Right ventricle myocardium inferior (tissue), 1 donor: ENCODE results near the gene SERP2. TPM values are rescaled to one million over a fixed set of nuclear protein-coding genes. Genes with fewer than 3 reads are reported as not detected.

Experiments used
- ATAC-seq: fragments of 200-7000 bp; cut with Tn5 transposase; one replicate; pipeline ENCODE4 v1.9.1; 2020; ENCODE audit warnings: mild to moderate bottlenecking, moderate library complexity
- DNase-seq: peaks from one replicate; pipeline ENCODE4 v3.0.0; 2021; ENCODE audit errors: missing footprints
- intact Hi-C: fragments of 100-400 bp; cut with DNase I; formaldehyde crosslinking; loops from one replicate; pipeline ENCODE4 v1.11.0; 2022
- total RNA-seq: library from RNA; stranded (reverse); fragmentation: NEBNext Ultra II Directional; extraction: Animal tissue kit (Norgen Biotek cat#: 25700); gene quantifications from one replicate; pipeline ENCODE4 v1.2.1, GENCODE V29; 2021
- donor health status: DM: no; HTN: yes; CAD: no; lungs with severe emphysema.

The SERP2 gene
- total RNA-seq, 1 donor from 2014 or later = 15.7 TPM

DNA sequence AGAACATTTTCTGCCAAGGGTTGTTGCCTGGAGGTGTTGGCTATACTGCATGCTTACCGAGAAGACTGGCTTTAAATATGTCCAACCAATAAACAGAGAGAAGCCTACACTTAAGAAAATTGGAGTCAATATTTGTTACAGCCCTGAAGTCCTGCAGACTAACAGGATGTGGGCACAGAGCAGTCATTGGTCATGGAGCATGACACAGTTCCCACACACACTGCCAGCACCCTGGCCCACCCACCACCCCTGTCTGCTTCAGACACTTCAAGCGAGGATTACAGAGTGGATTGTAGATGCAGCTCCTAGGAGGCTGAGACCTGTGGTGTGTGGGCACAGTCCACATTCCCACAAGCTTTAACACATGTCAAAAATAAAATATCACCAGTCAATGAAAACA lies 21.0 kb upstream of the SERP2 start:
- intact Hi-C loops = no loop called here
- ATAC-seq (no peak), DNase-seq (no peak)

DNA sequence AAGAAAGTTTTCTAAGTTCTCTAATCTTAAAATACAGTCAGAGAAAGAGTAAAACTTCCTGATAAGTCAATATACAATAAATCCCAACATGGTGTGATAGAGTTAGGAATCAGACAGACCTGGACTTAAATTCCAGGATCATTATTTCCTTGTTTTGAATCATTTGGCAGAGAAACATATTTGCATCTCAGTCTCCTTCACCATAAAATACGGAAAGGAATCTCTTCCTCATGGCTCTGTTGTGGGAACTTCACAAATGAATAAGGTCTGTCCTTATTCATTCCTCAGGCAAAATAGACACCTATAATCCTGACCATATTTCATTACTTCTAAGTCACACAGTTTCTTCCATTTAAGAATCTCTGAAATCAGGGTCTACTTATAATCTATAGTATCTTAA lies 19.3 kb upstream of the SERP2 start:
- ATAC-seq = no peak
- intact Hi-C loops = no loop called here
- DNase-seq = no peak

DNA sequence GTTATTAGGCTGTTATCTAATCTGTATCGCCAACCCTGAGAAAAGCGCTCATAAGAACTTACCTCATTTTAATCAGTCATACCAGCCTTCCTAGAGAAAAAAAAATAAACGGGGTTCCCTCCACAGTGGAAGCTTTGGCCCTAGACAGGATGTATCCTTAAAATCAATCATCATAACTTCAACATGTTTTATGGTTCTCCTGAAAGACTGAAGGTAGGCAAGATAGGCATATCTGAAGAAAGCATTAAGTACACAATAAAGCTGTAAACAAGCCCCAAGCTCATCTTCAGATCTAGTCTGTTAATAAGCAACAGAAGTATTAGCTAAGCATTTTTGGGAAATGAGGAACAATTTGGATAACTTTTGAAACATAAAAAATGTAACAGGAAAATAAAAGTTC lies 18.7 kb upstream of the SERP2 start:
- intact Hi-C loops = no loop called here
- ATAC-seq (no peak), DNase-seq (no peak)

DNA sequence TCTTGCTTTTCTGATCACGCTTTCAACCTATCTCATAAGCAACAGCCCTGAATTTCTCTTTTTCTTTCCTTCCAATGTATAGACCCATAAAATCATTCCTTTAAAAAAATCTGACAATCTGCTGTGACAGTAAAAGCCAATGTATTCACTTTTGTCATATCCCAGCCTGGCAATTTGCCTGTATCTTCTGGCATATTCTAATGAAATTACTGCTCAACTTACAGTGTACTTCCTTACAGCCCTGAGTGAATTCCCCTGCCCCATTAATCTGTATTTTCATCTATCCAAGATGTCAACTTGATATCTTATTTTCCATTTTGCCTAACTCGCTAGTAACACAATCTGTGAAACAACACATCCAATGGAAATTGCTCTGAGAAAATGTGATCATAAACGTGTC lies 18.0 kb upstream of the SERP2 start:
- DNase-seq = no peak
- intact Hi-C loops = no loop called here
- no peak for ATAC-seq

DNA sequence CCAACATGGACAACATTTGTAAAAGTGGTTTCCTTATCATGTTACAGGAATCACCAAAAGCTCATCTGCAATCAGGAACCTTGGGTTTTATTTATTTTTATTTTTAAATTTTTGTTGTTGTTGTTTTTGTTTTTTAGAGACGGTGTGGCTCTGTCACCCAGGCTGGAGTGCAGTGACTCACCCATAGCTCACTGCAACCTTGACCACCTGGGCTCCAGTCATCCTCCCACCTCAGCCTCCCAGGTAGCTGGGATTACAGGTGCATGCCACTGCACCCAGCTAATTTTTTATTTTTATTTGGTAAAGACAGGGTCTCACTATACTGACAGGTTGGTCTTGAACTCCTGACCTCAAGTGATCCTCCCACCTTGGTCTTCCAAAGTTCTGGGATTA lies 13.6 kb upstream of the SERP2 start:
- intact Hi-C loops = no loop called here
- DNase-seq = no peak
- ATAC-seq = no peak

DNA sequence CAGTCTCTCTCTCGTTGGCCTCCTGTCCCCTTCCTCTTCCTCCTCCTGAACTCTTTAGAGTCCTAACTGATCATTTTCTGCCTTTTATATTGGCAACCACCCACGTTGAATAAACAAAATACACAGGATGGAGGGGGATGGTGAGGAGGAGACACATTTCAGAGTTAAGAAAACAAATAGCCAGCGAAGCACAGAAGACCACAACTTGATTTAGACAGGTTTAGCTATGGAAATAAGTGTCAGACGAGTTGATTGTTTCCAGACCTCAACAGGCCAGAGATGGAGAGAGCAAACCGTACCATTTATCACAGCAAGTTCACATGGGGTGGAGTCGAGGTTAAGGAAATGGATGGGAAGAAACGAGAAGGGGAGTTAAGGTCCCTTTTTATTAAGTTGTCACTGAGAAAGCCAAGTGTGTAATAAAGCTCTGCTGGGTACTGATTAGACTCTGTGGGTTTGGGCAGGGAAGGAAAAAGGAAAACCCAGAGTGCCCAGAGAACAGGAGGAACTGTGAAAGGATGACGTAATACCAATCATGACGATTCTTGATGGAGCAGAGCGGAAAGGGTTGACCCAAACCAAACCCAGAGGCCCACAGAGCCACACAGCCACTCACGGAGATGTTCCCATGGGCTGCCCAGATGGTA lies 11.1 kb upstream of the SERP2 start:
- ATAC-seq (no peak), DNase-seq (no peak)
- intact Hi-C loops = no loop called here

DNA sequence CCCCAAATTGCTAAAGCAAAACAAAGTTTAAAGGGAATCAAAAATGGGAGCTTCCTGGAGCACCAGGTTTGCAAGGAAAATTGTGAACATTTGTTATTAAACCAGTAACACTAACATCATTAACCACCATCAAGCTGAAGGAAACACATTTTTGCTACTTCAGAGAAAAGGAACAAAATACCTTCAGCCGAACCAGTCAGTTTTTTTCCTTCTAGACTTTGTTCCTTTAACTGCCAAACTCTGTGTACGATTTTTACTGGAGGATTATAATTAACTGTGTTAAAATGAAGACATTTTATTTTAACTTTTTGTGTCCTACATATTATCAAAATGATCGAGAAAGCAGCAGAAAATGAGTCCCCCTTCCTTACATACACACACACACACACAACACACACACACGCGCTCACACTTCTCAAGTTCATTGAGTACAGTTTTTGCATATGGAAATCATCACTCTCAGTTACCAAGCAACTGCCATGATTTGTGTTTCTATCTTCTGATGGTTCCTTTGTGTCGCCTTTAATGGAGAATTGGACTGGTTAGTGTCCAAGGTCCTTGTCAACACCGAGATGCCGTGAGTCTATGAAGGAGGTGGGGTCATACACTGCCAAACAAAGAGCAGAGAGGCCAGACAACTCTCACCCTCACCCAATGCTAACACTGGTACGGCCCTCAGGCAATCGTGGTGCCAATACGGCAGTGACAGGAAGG lies 9.8 kb upstream of the SERP2 start:
- DNase-seq = no peak
- ATAC-seq = peak; percentile 94
- intact Hi-C loops = no loop called here

DNA sequence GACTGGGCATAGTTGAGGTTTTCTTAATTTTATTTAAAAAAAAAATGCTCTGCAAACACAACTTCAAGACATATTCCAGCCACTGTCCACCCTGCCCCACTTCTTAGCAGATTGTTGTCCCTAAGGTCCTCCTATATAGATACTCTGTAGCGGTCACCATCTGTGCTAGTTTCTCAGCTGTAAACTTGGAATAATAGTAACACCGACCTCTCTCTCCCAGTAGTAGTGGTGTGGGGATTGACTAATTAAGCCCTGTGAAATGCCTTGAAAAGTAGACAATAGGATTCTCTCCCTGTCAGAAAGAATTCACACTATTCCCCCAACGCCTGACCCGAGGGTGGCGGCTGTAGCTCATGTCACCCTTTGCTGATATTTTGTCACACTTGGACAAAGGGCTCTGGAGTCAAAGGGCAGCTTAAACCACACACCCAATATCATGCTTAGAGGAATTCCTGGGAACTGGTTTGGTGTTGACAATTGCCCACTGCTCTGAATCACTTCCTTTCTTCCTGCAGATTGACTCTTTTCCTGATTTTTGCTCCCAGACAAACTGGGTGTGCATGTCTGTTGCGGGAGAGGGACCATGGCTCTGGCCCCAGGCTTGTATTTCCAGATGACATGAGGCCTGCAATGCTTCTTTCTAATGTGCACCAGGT lies 9.2 kb upstream of the SERP2 start:
- ATAC-seq = peak; percentile 32
- intact Hi-C loops = no loop called here
- no peak for DNase-seq

DNA sequence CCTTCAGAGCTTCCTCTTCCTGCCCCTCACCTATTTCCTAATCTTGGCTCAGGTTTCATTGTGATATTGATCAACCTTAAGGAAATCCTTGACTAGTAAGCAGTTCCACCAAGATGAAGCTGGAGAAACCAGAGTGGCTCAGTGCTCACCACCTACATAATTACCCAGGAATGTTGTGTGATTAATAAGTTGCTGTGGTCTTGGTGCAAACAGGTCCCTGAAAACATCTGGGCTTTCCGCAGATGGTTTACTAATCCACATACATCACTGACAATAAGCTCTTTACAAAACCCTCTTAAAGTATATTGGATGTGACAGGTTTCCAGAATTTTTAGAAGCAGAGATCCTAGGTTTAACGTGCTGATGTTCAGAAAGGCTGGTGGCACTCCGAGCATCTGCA lies 8.6 kb upstream of the SERP2 start:
- intact Hi-C loops = no loop called here
- DNase-seq (no peak), ATAC-seq (no peak)

DNA sequence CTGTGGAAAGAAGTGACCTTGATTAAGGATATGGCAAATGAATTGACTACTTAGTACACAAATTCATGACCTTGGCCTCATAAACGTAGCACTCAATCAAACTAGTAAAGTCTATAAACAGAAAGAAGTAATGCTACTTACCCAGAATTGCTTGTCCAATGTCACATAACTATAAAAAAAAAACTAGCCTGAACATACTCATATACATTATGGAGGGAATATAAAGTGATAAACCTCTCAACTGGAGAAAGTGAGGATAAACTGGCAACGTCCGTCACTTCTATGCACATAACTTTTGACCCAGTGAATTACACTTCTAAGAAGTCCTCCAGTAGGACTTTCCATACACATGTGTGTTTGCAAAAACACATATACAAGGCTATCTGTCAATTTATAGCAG lies 7.7 kb upstream of the SERP2 start:
- intact Hi-C loops = no loop called here
- no peak for DNase-seq
- ATAC-seq = no peak

DNA sequence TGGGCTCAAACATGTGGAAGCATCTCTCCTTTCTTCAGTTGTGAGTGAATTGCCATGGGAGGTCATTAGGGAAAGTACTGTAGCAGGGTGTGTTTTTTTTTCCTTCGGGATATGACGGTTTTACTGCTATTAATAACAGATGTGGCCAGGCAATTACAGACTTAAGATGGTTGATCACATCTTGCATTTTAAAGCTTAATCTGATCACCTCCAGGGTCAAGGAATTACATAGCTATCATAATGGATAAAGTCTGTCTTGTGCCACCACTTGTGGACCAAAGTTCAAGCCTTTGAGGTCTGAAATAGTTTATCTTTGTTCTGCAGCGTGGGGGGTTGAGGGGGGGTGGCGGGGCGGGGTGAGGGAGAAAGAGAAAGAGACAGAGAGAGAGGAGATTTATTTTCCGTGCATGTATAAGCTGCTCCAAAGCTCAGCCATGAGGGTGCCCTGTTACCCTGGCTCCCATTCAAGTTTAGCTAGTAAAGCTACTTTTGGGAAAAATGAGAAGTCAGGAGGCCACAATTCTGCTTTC lies 5.5 kb upstream of the SERP2 start:
- intact Hi-C loops = no loop called here
- no peak for DNase-seq
- ATAC-seq = no peak

DNA sequence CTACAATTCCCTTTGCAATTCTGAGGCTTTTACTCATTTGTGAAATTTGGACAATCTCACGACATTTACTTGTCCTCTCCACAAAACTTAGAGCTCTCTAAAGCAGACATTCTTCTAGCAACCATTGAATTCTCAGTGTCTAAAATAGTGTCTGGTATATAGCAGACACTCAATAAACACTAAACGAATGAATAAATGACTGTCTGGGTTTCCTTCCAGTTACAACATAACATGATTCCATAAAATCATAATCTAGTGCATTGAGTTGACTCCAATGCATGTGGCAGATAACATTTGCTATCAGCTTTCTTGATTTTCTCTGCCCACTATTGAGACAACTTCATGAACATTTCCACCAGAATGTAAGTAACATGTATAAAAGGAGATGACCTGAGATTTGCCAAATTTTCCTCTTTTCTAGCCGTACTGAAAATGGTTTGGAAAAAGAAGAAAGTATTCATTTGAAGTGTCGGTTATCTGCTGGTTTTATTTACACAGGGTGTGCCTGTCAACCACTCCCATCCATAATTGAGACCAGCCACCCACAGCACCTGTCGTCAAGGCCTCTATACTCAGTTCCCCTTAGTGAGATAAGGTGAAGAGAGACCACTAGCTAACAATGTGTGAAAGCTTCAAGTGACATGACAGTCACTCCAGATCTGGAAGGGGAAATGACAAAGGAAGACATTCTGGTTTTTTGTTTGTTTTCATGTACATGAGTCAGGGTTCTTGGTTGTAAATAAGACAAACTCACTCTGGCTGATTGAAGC lies 4.8 kb upstream of the SERP2 start:
- DNase-seq (no peak), ATAC-seq (no peak)
- intact Hi-C loops = no loop called here

DNA sequence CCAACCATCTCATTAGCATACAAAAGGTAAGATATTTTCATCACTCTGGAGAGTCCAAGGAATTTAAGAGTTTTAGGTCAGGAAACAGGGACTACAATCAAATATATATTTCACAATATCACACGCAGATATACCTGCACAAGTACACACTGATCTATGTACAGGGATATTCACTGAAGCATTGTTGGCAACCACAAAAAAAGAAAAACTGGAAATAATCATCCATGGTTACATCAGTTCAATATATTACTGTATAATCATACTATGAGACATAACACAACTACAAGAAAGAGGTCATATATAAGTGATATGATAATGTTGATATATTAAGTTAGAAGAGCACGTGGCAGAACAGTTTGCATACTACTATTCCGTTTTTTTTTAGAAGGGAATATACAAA lies 2.2 kb upstream of the SERP2 start:
- ATAC-seq (no peak), DNase-seq (no peak)
- intact Hi-C loops = loop anchor here (5.0 kb wide), 1 partner anchor 69 kb away; no protein-coding TSS in a partner anchor

DNA sequence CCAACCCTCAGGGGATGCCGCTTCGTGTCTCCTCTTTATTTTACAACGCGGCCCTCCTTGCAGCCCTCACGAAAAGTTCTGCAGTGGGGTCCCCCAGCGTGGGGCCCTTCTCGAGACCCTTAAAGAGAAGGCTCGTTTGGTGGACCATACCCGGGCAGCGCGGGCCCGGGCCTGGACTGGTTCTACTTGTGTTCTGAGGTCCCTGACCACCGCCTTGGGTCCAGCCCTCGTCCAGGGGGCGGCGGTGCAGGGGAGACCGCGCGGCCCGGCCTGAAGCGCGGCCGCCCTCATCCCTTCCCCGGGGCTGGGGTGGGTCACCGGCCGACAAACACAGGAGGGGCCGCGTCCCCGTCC lies 400 bp upstream of the SERP2 start:
- intact Hi-C loops = loop anchor here (5.0 kb wide), 1 partner anchor 71 kb away; no protein-coding TSS in a partner anchor
- ATAC-seq = peak; percentile 30
- no peak for DNase-seq

DNA sequence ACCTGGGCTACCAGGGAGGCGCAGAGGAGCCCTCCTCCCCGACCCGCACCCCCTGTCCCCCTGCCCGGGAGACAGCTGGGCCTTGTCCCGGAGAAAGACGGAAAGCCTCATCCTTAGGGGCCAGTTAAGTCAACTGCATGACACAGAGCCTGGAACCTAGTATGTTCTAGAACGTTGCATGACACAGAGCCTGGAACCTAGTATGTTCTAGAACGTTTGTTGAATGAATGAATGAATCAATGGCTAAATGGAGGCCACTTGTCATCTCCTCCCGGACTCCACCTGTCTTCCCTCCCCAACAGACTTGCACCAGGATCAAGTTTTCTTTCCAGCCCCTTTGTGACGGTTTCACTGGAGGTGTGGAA lies 706 bp downstream of the SERP2 start:
- no peak for DNase-seq
- peak; percentile 13 for ATAC-seq
- intact Hi-C loops = loop anchor here (5.0 kb wide), 1 partner anchor 72 kb away; no protein-coding TSS in a partner anchor

DNA sequence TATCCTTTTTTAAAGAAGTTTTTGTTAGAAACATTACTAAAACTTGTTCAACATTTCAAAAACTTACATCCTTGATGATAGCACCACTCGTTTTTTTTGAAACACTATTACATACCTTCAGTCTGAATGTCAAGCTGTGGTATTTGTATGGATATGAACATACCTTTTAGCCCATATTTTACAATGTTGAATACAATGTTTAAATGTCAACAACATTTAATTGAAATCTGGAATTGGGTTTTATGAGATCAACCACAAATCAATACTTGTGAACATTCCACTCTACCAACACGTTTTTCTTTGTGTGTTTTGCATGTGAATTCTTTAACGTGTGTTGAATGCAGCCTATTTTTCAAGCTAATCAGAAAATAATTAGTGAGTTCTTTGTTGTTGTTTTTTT lies 4.7 kb downstream of the SERP2 start:
- ATAC-seq (no peak), DNase-seq (no peak)
- intact Hi-C loops = no loop called here

DNA sequence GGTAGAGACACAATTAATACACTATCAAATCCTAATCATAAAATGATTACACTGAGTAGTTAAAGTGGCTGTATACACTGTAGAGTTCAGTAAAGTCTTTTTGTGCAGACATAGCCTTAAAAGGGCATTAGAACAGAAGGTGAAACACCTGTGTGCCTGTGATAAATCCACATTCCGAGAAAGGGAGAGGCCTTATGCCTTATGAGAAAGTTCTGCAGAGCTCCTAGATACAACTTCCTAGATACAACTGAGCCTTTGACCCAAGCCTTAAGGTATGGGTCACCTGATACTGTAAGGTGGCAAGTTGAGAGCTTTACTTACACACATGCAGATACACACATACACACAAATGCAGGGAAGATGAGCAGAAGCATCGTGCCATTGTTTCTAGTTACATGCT lies 6.3 kb downstream of the SERP2 start:
- intact Hi-C loops = loop anchor here (5.0 kb wide), 3 partner anchors 52 to 183 kb away; no protein-coding TSS in a partner anchor
- ATAC-seq (no peak), DNase-seq (no peak)

DNA sequence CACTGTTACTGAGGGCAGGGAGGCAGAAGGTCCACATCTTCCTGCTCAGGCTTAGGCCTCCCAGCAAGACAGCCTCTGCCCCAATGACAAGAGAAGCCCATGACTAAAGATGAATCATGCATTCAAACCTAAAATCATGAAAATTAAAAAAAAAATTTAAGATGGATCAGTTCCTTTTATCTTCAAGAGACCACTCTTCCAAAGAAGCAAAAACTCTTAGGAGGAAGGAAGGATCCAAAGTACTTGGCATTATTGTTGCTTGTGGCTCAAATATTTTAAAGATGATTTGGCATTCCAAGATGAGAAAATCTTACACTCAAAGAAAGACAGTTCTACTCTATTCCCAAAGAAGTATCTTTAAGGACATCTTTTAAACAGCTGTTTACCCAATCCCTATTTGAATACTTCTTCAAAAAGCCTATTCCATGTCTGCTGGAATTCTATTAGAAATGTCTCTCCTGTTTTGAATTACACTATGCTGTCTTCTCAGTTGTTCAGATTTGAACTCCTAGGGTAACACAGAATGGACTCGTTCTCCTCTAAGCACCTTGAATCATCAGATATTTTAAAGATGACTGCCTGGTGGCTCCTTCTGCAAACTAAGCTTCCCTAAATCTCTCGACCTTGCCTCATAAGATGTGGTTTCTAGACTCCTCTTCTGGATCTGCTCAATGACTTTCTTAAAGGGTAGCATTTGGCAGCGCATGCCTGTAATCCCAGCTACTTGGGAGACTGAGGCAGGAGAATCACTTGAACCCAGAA lies 7.0 kb downstream of the SERP2 start:
- intact Hi-C loops = loop anchor here (5.0 kb wide), 3 partner anchors 52 to 183 kb away; no protein-coding TSS in a partner anchor
- DNase-seq = no peak

More for the DNA sequence above, 7.0 kb downstream of the SERP2 start:
- ATAC-seq = no peak
